ENCODE results near the gene OR2H2.
A peak's percentile ranks its signal among the peaks of the same experiment; 100 is the strongest.

Gene OR2H2

DNA sequence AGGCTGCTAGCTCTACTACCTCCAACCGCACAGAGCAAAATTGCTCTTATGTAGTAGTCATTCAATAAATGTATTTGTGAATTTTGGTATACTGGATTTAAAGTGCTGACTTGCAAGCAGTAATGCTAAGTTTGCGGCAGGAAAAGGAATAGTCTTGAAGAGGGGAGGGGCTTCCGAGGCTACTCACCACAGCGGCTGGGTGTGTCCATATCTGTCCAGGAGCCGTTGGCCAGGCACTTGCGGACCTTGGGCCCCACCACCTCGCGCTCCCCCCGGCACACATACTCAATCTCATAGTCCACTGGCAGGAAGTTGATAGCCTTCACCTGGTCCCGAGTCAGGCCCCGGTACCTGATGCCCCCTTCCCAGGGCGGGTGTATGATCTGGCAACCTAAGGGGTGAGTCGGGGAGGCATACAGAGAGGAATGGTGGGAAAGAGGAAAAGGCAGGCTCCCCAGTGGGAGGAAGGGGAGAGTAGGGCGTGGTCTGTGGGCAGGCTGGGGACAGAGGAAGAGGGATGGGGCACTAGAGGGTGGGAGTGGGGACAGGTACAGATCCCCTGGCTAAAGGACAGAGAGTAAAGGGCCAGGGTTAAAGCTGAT lies 46.4 kb downstream of the OR2H2 start:
- no peak for DNase-seq

DNA sequence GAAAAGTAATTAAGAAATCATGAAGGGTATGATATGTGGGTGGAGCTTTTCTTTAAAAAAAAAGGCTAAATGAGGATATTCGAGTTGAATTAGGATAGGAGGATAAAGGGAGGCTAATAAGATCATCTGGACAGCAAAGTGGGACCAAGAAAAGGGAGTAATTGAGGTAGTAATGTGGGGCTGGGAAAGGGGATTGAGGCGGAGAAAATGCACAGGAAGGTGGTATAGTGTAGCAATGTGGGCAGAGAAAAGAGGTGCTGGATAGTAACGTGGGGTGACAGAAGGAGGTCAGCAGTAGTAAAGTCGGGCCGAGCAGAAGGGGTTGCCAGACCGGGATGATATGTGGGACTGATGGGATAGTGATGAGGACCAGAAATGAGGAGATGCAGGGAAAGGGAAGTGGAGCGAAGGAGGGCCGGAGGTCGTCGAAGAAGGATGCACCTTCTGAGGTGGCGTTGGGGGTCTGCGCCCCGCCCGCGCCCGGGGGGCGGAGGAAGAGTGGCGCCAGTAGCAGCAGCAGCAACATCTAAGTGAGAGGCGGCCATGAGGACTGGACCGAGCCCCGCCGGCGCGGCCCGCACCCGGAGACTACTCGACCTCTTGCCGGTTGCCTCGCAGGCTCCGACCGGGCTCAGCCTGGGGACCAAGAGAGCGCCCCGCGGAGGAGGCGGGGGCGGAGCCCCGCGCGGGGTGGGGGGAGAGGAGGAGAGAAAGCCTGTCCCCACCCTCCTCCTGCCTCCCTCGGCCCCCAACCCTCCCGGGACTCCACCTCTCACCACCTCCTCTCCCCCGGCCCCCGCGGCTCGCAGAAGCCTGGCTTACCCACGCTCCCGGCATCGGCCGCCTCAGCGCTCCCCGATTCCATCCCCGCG lies 47.2 kb downstream of the OR2H2 start:
- peak; percentile 43 to 63 (median 53) for DNase-seq

DNA sequence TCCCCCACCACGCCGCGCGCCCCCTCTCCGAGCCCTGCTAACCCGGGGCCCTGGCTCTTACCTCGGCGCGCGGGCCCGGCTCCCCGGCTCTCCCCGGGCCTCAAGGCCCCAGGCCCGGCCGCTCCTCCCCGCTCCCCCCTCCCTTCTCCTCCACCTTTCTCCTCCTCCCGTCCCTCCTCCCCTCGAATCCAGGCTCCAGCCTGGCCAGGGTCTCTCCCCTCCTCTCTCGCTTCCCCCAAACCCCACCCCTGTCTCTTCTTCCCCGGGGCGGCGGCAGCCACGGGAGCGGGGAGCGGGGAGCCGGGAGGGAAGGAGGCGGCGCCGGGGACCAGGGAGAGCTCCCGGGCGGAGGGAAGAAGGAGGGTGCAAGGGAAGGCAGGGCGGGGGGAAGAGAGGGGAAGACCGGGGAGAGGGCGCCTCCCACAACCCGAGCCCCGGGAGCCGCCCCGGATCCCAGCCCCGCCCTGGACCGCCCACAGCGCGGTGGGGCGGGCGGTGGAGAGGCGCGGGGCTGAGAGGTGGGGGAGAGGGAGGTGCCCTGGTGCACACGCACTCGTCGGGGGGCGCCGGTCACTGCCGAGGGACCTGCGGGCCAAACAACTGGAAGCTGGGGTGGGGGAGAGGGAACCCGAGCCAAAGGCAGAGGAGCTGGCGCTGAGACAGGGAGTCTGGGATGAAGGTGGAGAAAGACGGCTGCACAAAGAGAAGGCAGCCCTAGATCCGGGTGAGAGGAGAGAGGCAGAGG lies 48.0 kb downstream of the OR2H2 start, which contains the start of gene GABBR1:
GABBR1 (minus strand) TSS at position 395 of the 745 bp plus-strand sequence. CDS start 798 bp downstream, outside the sequence.
- peak; percentile 63 to 72 (median 68) for DNase-seq

DNA sequence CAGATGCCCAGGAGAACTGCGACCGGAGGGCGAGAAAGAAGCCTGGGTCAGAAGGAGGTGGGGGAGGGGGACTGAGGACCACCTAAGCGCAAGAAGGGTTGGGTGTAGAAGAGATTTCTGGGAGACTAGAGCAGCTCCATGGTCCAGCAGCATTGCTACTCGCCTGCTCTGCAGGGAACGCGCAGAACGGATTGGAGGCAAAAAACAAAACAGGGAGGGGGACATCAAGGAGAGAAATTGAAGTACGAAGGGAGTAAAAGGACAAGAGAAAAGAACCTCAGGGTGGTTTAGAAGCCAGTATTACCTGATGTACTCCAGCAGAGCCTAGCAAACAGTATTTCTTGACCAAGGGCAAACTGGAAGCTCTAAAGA lies 48.6 kb downstream of the OR2H2 start:
- DNase-seq: no peak

DNA sequence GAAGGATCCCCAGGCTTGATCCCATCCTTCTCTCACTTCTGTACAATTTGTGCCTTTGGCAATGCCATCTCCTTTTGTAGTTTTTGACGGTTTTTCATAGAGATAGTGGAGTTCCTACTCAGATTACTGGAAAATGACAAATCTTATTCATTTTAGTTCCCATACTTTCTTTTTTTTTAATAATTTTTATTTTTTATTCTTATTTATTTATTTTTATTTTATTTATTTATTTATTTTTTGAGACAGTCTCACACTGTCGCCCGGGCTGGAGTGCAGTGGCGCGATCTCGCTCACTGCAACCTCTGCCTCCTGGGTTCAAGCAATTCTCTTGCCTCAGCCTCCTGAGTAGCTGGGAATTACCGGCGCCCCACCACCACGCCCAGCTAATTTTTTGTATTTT lies 52.3 kb downstream of the OR2H2 start:
- DNase-seq: no peak

Measured in T-helper 1 cell (primary cell).